HG02798 (cell line): ENCODE data around the gene ARHGAP22.
"Not testable (repeated sequence)": the region's sequence is repeated elsewhere in the genome, so short reads cannot be mapped to it uniquely, and the experiment has no call there.

ENCODE experiments used
- ATAC-seq: cut with Tn5 transposase; IDR thresholded peaks from one replicate; pipeline ENCODE4 v1.9.1; 2021; ENCODE audit warnings: mild to moderate bottlenecking; ENCODE audit not compliant: unreplicated experiment, poor library complexity

Gene ARHGAP22

GRCh38 chr10:48604991-48605508 is at the start of gene ARHGAP22:
ARHGAP22 (minus strand) TSS chr10:48605073; CDS start chr10:48604796, 277 bp downstream.
- peak; percentile 61 for ATAC-seq

GRCh38 chr10:48653944-48654698 is 49.2 kb upstream of the ARHGAP22 start:
- no peak for ATAC-seq

GRCh38 chr10:48653347-48653746 is 48.5 kb upstream of the ARHGAP22 start:
- ATAC-seq = no peak

DNA sequence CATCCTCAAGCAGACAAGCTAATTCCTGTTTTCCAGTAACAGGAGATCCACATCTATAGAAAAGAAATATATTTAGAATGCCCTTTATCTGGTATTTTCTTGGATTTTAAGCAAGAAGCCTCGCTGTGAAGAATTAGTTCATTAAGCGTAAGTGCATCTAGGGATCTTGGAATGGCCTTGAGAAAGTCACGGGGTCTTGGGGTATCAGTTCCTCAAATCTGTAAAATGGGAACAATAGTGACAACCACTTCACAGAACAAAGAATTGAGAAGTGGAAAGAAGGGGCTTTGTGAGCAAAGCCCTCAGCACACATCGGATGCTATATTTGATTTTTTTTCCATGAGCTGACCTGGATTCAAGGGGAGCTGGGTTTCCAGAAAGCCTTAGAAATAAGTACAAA is 47.5 kb upstream of the ARHGAP22 start:
- no peak for ATAC-seq

DNA sequence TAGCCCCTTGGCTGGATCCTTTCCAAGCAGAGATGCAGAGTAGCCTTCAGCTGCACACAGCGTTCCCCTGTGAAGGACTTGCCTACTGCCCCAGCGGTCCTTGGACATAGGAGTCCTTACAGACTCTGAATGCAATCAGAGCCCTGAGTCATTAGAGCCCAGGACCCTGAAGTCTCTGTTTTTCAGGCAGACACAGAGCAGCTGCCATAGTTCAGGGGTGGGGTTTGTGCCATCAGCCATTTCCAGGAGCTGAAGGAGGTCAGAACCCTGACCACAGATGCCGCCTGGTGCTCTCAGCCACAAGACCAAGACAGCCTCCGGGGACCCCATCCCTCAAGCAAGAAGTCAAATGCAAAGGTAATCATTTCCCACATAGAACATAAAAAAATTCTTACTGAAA is 47.0 kb upstream of the ARHGAP22 start:
- no peak for ATAC-seq

- no peak for ATAC-seq
Observed at GRCh38 chr10:48651293-48651692, 46.4 kb upstream of the ARHGAP22 start.

- ATAC-seq = no peak
Observed at GRCh38 chr10:48649349-48649944, 44.6 kb upstream of the ARHGAP22 start.

GRCh38 chr10:48648172-48648942 is 43.5 kb upstream of the ARHGAP22 start:
- ATAC-seq = no peak

GRCh38 chr10:48647073-48647472 is 42.2 kb upstream of the ARHGAP22 start:
- not testable (repeated sequence) for ATAC-seq

GRCh38 chr10:48645600-48645999 is 40.7 kb upstream of the ARHGAP22 start:
- ATAC-seq = no peak

DNA sequence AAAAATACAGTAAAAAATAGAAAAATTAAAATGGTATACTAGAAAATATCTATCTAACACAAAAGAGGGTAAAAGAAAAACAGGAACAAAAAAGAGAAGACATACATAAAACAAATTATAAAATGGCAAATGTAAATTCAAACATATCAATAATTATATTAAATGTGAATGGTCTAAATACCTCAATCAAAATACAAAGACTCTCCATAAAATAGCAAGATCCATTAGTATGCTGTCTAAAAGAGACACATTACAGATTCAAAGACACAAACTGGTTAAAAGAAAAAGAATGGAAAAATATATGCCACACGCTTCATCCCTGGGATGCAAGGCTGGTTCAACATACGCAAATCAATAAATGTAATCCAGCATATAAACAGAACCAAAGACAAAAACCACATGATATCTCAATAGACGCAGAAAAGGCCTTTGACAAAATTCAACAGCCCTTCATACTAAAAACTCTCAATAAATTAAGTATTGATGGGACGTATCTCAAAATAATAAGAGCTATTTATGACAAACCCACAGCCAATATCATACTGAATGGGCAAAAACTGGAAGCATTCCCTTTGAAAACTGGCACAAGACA is 36.3 kb upstream of the ARHGAP22 start:
- not testable (repeated sequence) for ATAC-seq

- no peak for ATAC-seq
Observed at GRCh38 chr10:48640326-48640725, 35.5 kb upstream of the ARHGAP22 start.

- no peak for ATAC-seq
Observed at GRCh38 chr10:48639632-48640031, 34.8 kb upstream of the ARHGAP22 start.

DNA sequence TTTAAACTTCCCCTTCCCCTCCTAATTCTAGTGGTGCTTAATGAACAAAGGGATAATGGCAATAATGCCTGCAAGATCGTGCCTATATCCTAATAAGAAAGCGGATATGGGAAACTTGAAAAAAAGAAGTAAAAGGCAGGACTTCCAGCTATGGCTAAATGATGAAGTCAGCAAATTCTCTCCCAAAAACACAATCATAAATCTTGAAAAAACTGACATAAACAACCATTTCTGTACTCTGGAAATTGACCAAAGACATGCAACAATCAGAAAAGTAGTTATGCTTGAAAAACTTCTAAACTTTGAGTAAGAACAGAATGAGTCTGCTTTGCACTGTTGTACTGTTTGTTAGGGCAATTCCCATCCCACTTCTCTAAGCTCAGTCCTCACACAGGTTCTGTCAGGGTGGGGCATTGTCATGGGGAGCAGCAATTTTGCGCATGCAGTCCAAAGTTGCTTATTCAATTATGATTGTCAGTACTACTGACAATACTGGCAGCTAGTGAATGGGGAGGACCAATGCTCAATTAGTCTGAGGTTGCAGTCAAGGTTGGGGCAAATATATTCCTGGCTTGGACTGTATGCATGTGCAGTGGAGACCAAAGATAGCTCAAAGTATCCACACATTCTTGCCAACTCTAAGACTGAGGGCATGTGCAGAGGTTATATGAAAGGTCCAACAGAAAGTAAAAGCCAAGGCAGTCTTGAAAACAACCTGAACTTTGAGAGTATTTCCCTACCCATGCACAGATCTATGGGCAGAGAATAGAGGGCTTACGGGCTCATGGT is 34.1 kb upstream of the ARHGAP22 start:
- no peak for ATAC-seq

GRCh38 chr10:48638158-48638557 is 33.3 kb upstream of the ARHGAP22 start:
- ATAC-seq = no peak

- ATAC-seq = no peak
Observed at GRCh38 chr10:48636901-48637300, 32.0 kb upstream of the ARHGAP22 start.

DNA sequence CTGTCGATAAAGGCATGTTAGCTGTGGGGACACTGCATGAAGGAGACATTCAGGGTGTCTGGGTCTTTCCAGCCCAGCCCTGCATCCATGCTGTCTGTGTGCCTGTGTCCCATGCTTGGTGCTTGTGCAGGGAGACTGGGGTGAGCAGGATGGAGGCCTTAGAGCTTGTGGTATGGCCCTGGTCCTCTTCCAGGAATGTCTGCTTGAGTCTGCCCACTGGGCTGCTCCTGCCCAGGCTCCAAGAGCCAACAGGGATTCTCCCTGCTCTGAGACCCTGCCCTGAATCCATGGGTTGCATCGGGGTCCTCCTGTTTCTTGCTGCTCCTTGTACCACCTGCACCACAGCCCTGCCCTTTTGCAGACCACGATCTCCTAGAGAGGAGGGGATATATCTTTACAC is 31.4 kb upstream of the ARHGAP22 start:
- no peak for ATAC-seq

DNA sequence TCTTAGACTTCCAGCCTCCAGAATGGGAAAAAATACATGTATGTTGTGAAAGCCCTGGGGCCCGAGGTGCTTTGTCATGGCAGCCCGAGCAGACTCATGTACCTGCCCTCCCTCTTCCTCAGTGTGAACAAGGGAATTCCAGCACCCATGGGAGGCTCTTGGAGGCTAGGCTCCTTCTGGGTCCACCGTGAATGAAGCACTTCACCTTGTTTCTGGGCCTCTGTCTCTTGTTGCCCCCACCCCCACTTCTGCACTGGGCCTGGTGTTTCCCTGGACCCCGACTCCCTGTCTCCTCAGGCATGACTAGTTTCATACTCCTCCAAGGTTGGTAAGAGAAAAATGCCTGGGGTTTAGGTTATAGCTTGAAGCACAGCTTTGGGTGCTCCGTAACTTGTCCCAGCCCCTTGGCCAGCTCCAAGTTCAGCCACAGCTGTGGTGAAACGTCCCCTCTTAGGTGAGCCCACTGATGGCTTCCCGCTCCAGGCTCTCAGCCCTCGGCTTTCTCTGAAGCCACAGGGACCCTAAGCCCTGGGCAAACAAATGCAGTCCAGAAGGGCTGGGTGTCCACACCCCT is 30.2 kb upstream of the ARHGAP22 start:
- ATAC-seq = no peak

DNA sequence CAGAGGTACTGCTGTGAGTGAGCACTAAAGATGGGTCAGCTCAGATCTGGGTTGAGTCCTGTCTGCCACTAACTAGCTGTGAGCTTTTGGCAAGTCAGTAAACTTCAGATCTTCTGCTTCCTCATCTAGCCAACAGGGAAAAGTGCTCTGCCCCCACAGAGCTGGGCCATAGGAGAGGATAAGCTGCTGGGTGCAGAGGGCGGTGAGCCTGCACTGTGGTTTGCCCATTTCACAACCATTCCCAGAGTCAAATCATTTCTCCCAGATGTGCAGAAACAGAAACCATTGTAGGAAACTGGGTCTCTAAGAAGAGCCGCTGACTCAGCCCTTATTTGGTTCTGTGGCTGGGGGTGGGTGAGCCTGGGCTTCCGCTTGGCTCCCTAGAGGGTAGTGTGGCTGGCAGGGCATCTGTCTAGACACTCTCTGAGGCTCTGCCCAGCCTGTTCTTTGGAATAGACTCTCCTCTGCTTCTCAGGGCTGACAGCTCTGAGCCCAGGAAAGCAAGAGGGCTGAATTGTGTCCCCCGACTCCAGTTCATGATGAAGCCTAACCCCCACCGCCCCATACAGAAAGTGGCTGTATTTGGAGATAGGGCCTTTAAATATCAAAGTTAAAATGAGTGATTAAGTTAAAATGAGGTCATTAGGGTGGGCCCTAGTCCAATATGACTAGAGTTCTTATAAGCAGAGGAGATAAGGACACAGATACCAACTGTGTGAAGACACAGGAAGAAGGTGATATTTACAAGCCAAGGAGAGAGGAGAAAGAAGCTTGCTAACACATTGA is 29.5 kb upstream of the ARHGAP22 start:
- peak; percentile 96 for ATAC-seq
